GM21423 (cell line): ENCODE results near the gene CCDC81.

Source experiments
- ATAC-seq: cut with Tn5 transposase; IDR thresholded peaks from one replicate; pipeline ENCODE4 v1.9.1; 2021; ENCODE audit warnings: mild to moderate bottlenecking, moderate library complexity; ENCODE audit not compliant: unreplicated experiment

Gene CCDC81

DNA sequence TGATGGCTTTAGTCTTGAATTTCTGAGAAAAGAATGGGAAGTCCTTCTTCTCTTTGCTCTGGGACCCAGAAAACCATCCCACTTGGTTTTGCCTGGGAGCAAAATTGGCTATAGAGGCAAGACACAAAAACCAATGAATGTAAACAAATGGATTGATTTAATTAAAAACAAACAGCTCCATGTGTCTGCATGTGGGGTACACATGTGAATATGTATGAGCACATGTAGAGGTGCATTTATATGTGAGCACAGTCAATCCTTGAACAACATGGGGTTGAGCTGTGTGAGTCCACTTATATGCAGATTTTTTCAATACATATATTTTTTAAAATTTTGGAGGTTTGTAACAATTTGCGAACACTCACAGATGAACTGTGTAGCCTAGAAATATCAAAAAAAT is 87.2 kb downstream of the CCDC81 start:
- ATAC-seq, result no peak

DNA sequence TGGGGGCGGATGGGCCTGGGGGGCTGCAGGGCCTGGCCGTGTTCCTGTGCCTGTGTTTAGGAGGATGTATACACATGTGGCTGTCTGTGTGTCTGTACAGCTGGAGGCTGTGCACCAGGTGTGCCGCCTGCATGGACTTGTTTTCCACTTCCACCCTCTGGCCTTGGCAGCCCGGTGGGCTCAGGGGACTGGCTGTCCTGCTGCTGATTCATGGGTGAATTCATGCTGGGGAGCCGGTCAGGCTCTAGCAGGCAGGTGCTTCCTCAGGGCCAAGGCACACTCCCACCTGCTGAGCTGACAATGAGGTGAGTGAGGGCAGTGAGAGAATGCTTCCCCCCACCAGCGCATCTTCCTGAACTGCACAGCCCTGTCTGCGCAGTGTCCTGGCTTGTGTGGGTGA is 88.4 kb downstream of the CCDC81 start:
- ATAC-seq, result no peak

DNA sequence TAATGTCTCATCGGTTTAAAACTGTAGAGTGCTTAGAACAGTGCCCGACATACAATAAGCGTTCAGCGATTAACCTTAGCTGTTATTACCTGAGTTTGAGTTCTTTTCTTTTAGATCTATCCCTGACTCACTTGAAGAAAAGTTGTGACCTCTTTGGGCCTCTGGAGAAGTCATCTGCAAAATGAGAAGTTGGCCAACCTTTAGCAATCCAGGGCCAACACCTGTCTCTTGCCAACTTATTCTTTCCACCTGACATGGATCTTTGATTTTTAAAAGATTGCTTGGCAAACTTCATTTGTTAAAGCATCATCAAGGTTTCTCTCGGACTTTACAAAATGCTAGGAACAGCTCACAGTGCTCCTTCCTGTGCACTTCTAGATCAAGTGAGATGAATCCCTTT is 89.3 kb downstream of the CCDC81 start:
- ATAC-seq, result no peak

DNA sequence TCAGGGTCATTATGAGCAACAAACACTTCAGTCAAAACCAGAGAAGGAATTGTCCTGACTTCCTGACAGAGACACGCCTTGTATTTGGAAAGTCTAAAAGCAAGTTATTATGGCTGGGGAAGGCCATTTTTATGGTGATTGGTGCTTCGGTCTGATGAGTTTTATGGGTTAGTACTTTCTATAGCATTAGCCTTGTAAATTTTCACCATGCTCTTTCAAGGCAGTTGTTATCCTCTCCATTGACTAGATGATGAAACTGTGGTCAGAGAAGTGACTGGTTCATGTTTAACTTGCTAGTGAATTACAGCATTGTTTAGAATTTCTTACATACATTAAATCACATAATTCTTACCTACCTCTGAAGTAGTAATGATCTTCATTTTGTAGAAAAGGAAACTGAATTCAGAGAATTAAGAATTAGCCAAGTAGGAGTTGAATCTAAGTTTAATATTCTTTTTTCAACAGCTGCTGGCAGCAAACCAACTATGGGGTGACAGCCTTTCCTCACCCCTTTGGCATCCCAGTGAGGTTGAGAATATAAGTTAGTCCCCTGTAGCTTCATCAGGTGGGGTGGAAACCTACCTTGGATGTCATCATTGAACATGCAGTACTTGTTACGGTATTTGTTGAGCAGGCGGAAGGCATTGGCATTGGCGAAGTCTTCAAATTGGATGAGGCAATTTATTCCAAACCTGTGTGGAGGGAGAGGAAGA is 90.0 kb downstream of the CCDC81 start:
- ATAC-seq, result no peak

DNA sequence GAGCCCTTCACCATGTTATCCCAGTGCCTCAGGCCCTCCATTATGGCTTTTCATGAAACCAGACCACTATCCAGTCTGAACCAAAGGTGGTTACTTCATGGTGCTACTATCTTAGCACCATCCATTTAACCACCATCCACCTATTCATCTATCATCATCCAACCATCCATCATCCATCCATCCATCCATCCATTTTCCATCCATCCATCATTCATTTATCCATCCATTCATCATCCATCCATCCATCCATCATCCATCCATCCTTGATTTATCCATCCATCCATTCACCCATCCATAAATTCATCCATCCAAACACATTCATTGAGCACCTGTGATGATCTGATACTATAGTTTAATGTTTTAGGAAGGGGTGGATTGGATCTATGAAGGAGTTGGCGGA is 93.5 kb downstream of the CCDC81 start:
- ATAC-seq, result no peak

- ATAC-seq, result no peak
Observed at GRCh38 chr11:86469491-86470388, 95.1 kb downstream of the CCDC81 start.
